ENCODE measurements around the gene ANGPTL2.

GRCh38 chr9:127049581-127049980, 72.9 kb downstream of the ANGPTL2 start:
- no peak for TF ChIP-seq CTCF (IDR thresholded peaks at IDR 0.05; ENCODE audit: low read depth, low read length, missing input control)
- TF ChIP-seq, protein P1, sequence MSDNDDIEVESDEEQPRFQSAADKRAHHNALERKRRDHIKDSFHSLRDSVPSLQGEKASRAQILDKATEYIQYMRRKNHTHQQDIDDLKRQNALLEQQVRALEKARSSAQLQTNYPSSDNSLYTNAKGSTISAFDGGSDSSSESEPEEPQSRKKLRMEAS (IDR thresholded peaks at IDR 0.05), result no peak
- no peak for TF ChIP-seq TAF1 (conservative IDR thresholded peaks at IDR 0.05)
- TF ChIP-seq, protein P2, sequence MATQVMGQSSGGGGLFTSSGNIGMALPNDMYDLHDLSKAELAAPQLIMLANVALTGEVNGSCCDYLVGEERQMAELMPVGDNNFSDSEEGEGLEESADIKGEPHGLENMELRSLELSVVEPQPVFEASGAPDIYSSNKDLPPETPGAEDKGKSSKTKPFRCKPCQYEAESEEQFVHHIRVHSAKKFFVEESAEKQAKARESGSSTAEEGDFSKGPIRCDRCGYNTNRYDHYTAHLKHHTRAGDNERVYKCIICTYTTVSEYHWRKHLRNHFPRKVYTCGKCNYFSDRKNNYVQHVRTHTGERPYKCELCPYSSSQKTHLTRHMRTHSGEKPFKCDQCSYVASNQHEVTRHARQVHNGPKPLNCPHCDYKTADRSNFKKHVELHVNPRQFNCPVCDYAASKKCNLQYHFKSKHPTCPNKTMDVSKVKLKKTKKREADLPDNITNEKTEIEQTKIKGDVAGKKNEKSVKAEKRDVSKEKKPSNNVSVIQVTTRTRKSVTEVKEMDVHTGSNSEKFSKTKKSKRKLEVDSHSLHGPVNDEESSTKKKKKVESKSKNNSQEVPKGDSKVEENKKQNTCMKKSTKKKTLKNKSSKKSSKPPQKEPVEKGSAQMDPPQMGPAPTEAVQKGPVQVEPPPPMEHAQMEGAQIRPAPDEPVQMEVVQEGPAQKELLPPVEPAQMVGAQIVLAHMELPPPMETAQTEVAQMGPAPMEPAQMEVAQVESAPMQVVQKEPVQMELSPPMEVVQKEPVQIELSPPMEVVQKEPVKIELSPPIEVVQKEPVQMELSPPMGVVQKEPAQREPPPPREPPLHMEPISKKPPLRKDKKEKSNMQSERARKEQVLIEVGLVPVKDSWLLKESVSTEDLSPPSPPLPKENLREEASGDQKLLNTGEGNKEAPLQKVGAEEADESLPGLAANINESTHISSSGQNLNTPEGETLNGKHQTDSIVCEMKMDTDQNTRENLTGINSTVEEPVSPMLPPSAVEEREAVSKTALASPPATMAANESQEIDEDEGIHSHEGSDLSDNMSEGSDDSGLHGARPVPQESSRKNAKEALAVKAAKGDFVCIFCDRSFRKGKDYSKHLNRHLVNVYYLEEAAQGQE (IDR thresholded peaks at IDR 0.05), result no peak
- no peak for TF ChIP-seq RAD21 (IDR thresholded peaks at IDR 0.05)
- no peak for TF ChIP-seq JUND (IDR thresholded peaks at IDR 0.05)
- TF ChIP-seq GABPA (IDR thresholded peaks at IDR 0.05 in 1 of 2, conservative IDR thresholded peaks at IDR 0.05 in 1 of 2), result no peak
